IPS-15b (cell line): ENCODE measurements around the gene MPPED1.

Experiments used
- H3K27me3 ChIP-seq: one replicate; pipeline ENCODE4 v1.6.1; 2013; ENCODE audit warnings: low read length; ENCODE audit not compliant: control insufficient read depth, insufficient read depth
- H3K36me3 ChIP-seq: one replicate; pipeline ENCODE4 v1.6.1; 2013; ENCODE audit warnings: low read length; ENCODE audit not compliant: control insufficient read depth, insufficient read depth
- H3K4me1 ChIP-seq: one replicate; pipeline ENCODE4 v1.6.1; 2013; ENCODE audit warnings: mild to moderate bottlenecking, low read length; ENCODE audit not compliant: control insufficient read depth, insufficient read depth
- H3K4me3 ChIP-seq: one replicate; pipeline ENCODE4 v1.5.1; 2013; ENCODE audit warnings: low read depth, low read length
- H3K9ac ChIP-seq: one replicate; pipeline ENCODE4 v1.6.1; 2013; ENCODE audit warnings: low read depth, mild to moderate bottlenecking, low read length
- H3K9me3 ChIP-seq: one replicate; pipeline ENCODE4 v1.6.1; 2013; ENCODE audit warnings: mild to moderate bottlenecking, low read length; ENCODE audit not compliant: control insufficient read depth, insufficient read depth

Gene MPPED1

GRCh38 chr22:43404673-43405385 is 7.0 kb upstream of the MPPED1 start:
- Histone ChIP-seq H3K9ac (no peak overlapping the region), H3K36me3 (no peaks in the 10 kb centered on the region), H3K4me3 (no peak overlapping the region), H3K4me1 (no peaks in the 10 kb centered on the region), H3K27me3 (peaks cover 2% of the 10 kb centered on the region), H3K9me3 (no peaks in the 10 kb centered on the region)

- no peaks in the 10 kb centered on the region for H3K36me3 ChIP-seq
- H3K9me3 ChIP-seq: no peaks in the 10 kb centered on the region
- H3K9ac ChIP-seq: no peak overlapping the region
- H3K27me3 ChIP-seq: peaks cover 15% of the 10 kb centered on the region
- H3K4me3 ChIP-seq: no peak overlapping the region
- H3K4me1 ChIP-seq: no peaks in the 10 kb centered on the region
Observed at GRCh38 chr22:43406186-43406790, 5.5 kb upstream of the MPPED1 start.

GRCh38 chr22:43407591-43407990 is 4.2 kb upstream of the MPPED1 start:
- no peaks in the 10 kb centered on the region for H3K36me3 ChIP-seq
- no peak overlapping the region for H3K9ac ChIP-seq
- no peaks in the 10 kb centered on the region for H3K9me3 ChIP-seq
- peaks cover under 1% of the 10 kb centered on the region for H3K4me1 ChIP-seq
- H3K4me3 ChIP-seq: no peak overlapping the region
- peaks cover 20% of the 10 kb centered on the region for H3K27me3 ChIP-seq

- H3K4me1 ChIP-seq: peaks cover 3% of the 10 kb centered on the region
- no peak overlapping the region for H3K4me3 ChIP-seq
- H3K9ac ChIP-seq: no peak overlapping the region
- peaks cover 25% of the 10 kb centered on the region for H3K27me3 ChIP-seq
- H3K9me3 ChIP-seq: no peaks in the 10 kb centered on the region
- no peaks in the 10 kb centered on the region for H3K36me3 ChIP-seq
Observed at GRCh38 chr22:43408009-43408408, 3.8 kb upstream of the MPPED1 start.

GRCh38 chr22:43409046-43409445 is 2.8 kb upstream of the MPPED1 start:
- H3K27me3 ChIP-seq: peaks cover 34% of the 10 kb centered on the region
- H3K9ac ChIP-seq: no peak overlapping the region
- no peaks in the 10 kb centered on the region for H3K36me3 ChIP-seq
- H3K9me3 ChIP-seq: no peaks in the 10 kb centered on the region
- H3K4me1 ChIP-seq: peaks cover 3% of the 10 kb centered on the region
- no peak overlapping the region for H3K4me3 ChIP-seq

GRCh38 chr22:43409800-43410199 is 2.0 kb upstream of the MPPED1 start:
- Histone ChIP-seq H3K9me3 (no peaks in the 10 kb centered on the region), H3K4me3 (no peak overlapping the region), H3K36me3 (no peaks in the 10 kb centered on the region), H3K4me1 (peaks cover 3% of the 10 kb centered on the region), H3K9ac (no peak overlapping the region), H3K27me3 (peaks cover 35% of the 10 kb centered on the region)

- no peaks in the 10 kb centered on the region for H3K36me3 ChIP-seq
- no peaks in the 10 kb centered on the region for H3K9me3 ChIP-seq
- peaks cover 35% of the 10 kb centered on the region for H3K27me3 ChIP-seq
- peaks cover 3% of the 10 kb centered on the region for H3K4me1 ChIP-seq
- H3K9ac ChIP-seq: no peak overlapping the region
- H3K4me3 ChIP-seq: peak overlapping the region; percentile 30
Observed at GRCh38 chr22:43411040-43411868, 560 bp upstream of the MPPED1 start.

GRCh38 chr22:43412808-43413795 is 1.3 kb downstream of the MPPED1 start:
- Histone ChIP-seq H3K9ac (no peak overlapping the region), H3K36me3 (no peaks in the 10 kb centered on the region), H3K4me1 (peaks cover 3% of the 10 kb centered on the region), H3K27me3 (peaks cover 35% of the 10 kb centered on the region), H3K9me3 (no peaks in the 10 kb centered on the region), H3K4me3 (peak overlapping the region; percentile 18)

- Histone ChIP-seq H3K9me3 (no peaks in the 10 kb centered on the region), H3K4me3 (no peak overlapping the region), H3K4me1 (peaks cover 3% of the 10 kb centered on the region), H3K9ac (no peak overlapping the region), H3K36me3 (no peaks in the 10 kb centered on the region), H3K27me3 (peaks cover 35% of the 10 kb centered on the region)
Observed at GRCh38 chr22:43413826-43414225, 2.0 kb downstream of the MPPED1 start.

- no peak overlapping the region for H3K4me3 ChIP-seq
- H3K4me1 ChIP-seq: peaks cover 3% of the 10 kb centered on the region
- no peak overlapping the region for H3K9ac ChIP-seq
- no peaks in the 10 kb centered on the region for H3K9me3 ChIP-seq
- H3K27me3 ChIP-seq: peaks cover 25% of the 10 kb centered on the region
- no peaks in the 10 kb centered on the region for H3K36me3 ChIP-seq
Observed at GRCh38 chr22:43415681-43416080, 3.9 kb downstream of the MPPED1 start.

- Histone ChIP-seq H3K9me3 (no peaks in the 10 kb centered on the region), H3K36me3 (no peaks in the 10 kb centered on the region), H3K27me3 (peaks cover 15% of the 10 kb centered on the region), H3K4me1 (peaks cover 2% of the 10 kb centered on the region), H3K9ac (no peak overlapping the region), H3K4me3 (no peak overlapping the region)
Observed at GRCh38 chr22:43417555-43417954, 5.7 kb downstream of the MPPED1 start.
